GM18511 (cell line): ENCODE results near the gene CLIC6.
A peak's percentile ranks its signal among the peaks of the same experiment; 100 is the strongest.
"Not testable (repeated sequence)": the region's sequence is repeated elsewhere in the genome, so short reads cannot be mapped to it uniquely, and the experiment has no call there.

Experiments used
- ATAC-seq: cut with Tn5 transposase; IDR thresholded peaks from one replicate; pipeline ENCODE4 v1.9.1; 2021; ENCODE audit warnings: mild to moderate bottlenecking, moderate library complexity; ENCODE audit not compliant: unreplicated experiment

Gene CLIC6

GRCh38 chr21:34651642-34652041 is 17.2 kb upstream of the CLIC6 start:
- no peak for ATAC-seq

DNA sequence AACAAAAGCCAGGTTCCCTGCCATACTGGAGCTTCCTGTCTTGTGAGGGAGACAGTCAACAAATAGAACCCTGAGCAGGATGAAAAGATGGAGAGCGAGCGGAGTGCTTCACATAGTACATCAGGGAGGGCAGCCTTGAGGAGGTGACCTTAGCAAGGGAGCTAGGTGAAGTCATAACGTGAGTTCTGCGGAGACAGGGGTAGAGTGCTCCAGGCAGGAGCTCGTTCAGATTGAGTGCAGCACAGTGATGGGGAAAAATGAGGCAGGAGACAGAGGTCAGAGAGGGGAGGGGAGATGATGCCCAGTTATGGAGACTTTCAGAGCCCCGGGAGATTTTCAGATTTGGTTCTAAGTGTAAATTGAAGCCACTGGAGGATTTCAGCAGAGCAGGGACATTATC is 15.3 kb upstream of the CLIC6 start:
- ATAC-seq, result no peak

GRCh38 chr21:34661848-34662247 is 6.9 kb upstream of the CLIC6 start:
- no peak for ATAC-seq

GRCh38 chr21:34667761-34668160 is 1.0 kb upstream of the CLIC6 start:
- ATAC-seq, result no peak

DNA sequence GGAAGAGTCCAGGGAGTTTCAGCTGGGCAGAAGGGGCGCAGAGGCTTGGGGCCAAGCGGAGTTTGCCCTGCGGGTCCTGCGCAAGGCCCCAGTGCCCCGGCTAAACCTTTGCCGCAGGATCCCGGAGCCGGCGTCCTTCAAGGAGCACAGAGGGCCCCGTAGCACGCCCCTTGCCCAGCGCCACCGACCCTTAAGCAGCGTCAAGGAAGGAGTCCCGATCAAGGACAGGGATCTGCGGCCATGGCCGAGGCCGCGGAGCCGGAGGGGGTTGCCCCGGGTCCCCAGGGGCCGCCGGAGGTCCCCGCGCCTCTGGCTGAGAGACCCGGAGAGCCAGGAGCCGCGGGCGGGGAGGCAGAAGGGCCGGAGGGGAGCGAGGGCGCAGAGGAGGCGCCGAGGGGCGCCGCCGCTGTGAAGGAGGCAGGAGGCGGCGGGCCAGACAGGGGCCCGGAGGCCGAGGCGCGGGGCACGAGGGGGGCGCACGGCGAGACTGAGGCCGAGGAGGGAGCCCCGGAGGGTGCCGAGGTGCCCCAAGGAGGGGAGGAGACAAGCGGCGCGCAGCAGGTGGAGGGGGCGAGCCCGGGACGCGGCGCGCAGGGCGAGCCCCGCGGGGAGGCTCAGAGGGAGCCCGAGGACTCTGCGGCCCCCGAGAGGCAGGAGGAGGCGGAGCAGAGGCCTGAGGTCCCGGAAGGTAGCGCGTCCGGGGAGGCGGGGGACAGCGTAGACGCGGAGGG is 520 bp downstream of the CLIC6 start:
- ATAC-seq, result peak; percentile 56

- ATAC-seq, result not testable (repeated sequence)
Measured at GRCh38 chr21:34669880-34670219, 1.1 kb downstream of the CLIC6 start.

- ATAC-seq, result no peak
Measured at GRCh38 chr21:34670220-34670961, 1.6 kb downstream of the CLIC6 start.

GRCh38 chr21:34670962-34671348 is 2.2 kb downstream of the CLIC6 start:
- ATAC-seq, result no peak

- ATAC-seq, result no peak
Measured at GRCh38 chr21:34671462-34671861, 2.7 kb downstream of the CLIC6 start.

GRCh38 chr21:34671891-34672290 is 3.1 kb downstream of the CLIC6 start:
- no peak for ATAC-seq

DNA sequence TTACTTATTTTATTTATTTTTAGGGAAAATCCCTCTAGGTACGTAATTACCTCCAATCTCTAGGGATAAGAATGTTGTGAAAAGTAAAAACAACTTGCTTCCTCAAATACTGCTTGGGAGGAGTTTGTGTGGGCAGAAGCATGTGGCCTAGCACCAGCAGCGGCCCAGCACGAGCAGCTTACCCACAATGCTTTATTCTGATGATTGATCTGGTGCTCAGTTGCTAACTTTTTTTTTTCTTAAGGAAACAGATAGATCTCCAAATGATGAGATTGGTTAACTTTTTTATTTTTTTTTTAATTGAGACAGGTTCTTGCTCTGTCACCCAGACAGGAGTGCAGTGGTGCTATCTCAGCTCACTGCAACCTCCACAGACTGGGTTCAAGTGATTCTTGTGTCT is 4.2 kb downstream of the CLIC6 start:
- ATAC-seq, result no peak

DNA sequence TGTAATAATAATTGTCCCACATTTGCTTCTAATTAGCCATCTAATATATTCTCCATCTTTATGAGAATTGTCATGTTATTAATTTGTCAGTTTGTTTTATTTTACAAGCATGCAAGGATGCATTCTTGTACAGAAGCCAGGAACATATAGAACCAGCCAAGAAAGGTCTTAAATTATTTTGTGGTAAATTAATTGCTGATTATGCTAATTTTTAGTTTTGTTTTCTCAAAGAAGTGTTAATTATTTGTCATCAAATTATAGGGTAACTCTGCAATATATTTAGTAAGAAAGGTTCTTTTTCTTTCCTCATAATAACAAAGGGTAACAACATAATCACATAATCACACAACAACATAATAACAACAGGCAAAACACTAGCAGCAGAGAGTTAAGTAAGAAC is 5.7 kb downstream of the CLIC6 start:
- ATAC-seq, result no peak

DNA sequence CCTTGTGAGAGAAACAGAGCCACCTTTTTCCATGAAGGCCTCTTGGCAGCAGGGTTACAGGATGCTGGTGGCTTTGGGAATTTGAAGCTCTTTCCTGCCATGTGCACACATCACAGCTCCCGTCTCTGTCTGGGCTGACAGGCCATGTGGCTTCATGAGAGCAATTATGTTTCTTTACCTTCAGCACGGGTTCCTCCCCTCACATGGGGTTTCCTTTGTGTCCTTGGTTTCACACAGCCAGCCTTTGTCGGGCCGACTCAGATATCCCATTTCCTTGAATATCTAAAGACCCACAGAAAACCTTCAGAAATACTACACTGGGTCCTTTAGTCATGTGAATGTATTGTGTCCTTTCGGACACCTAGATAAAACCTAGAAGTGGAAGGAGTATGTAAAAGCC is 7.1 kb downstream of the CLIC6 start:
- no peak for ATAC-seq

DNA sequence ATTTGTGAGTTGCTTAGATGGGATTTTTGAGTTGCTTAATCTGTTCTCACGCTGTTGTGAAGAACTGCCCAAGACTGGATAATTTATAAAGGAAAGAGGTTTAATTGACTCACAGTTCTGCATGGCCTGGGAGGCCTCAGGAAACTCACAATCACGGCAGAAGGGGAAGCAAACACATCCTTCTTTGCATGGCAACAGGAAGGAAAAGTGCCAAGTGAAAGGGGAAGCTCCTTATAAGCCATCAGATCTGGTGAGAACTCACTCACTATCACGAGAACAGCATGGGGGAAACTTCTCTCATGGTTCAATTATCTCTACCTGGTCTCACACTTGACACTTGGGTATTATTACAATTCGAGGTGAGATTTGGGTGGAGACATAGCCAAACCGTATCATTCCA is 10.3 kb downstream of the CLIC6 start:
- no peak for ATAC-seq

GRCh38 chr21:34684174-34684876 is 15.5 kb downstream of the CLIC6 start:
- ATAC-seq, result no peak

- ATAC-seq, result no peak
Measured at GRCh38 chr21:34687065-34687464, 18.3 kb downstream of the CLIC6 start.

DNA sequence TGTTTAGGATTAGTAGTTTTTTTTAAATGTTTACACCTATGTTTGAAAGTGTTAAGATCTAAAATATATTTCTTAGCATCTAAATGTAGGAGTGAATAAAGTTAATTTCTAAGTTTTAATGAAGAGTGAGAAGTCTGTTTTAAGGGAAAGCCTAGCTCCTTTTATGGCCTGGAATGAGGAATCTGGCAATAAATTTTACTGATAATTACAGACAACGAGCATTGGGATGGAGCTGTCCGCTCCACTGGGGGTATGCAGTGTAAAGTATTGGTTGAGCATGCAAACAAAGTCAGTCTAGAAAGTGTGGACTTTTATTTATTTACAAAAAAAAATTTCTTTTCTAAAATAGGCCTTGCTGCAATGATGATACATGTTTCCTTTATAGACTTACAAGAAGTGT is 19.0 kb downstream of the CLIC6 start:
- ATAC-seq, result no peak

DNA sequence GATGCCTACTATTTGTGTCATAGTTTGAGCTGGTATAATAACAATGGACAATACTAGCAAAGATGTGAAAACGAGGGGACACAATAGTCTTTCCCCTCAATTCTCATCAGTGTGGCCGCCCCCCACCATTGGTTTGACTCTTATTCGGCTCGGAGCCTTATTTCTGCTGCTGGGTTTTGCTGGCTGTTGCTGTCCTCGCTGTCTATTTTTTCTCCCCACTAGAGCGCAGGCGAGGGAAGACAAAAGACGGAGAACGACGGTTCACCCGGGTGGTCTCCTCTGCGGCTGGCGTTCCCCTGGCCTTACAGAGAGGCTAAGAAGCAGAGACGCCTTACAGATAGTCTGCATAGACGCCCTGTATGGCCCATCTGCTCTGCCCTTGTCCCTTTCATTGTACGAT is 19.4 kb downstream of the CLIC6 start:
- ATAC-seq, result no peak

DNA sequence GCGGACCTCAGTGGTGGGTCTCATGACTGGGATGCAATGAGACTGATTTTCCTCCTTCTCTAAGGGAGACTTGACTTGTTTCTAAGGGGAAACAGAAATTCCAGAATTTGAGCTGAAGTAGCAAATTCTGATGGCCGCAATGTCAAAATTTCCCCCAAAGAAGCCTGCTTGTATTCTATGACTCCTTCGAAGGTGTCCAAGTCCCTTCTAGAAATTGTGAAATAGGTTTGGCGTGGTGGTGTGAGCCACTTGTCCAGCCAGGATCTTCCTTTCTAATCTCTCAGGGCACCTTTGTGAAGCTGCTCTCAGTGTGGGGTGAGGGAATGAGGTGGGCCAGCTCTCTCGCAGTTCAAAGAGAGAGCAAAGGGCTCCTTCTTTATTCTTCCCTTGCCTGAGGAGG is 19.9 kb downstream of the CLIC6 start:
- no peak for ATAC-seq

DNA sequence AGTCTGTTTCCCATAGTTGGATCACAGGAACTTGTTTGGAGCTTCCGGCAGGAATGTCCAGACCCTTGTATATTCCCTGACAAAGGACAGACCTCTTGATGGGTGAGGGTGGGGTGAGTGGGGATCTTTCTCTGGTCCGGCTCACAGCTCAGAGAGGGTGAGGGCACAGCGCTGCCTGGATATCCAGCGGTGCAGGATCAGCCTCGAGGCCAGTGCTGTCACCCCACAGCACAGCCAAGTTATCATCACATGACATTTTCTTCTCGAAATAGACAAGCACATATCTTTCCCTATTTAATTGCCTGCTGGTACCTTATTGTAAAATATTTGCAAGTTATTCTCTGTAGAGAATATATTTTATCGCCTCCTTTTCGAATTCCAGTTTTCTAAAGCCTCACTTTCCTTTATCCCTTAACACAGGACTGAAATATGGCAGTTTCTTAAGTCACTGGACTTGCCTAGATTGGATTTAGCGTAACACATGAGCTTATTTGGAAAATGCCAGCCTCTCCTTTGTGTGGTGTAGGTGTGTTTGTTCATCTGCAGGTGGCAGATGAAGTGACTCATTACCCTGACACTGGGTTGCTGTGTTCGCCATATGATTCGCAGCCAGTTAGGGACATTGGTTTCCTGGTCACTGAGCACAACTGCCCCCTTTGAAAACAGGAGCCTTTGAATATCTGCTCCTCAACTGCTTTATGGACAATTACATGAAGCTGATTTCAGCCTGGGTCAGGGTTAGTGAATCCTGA is 21.4 kb downstream of the CLIC6 start:
- no peak for ATAC-seq

DNA sequence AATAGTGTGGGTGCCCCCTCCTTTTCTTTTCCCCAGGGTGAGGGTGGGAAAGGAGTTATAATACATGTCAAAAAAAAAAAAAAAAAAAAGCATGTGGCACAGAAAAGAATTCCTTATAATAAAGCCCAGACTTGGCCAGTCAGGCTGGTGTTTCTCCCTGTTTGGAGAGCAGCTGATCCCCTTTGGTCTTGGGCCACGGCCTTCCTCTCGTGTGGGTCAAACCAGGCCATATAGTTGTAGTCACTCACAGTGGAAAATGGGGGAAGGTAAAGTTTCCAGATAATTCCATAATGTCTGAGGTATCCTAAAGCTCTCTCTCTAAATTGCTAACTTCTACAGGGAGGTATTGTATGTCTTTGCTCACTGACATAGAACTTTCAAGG is 22.0 kb downstream of the CLIC6 start:
- ATAC-seq, result no peak
